Calu3 (cell line): ENCODE results near the gene LAMA5. TPM values are rescaled to one million over a fixed set of nuclear protein-coding genes. Genes with fewer than 3 reads are reported as not detected.

Experiments used
- BruUV-seq: library from RNA; stranded (reverse); fragments of 400-500 nt; replicated peaks from 2 replicates; lab custom pipeline; 2021; lab: Mats Ljungman, UMichigan
- CTCF ChIA-PET: fragments of 300-600 bp; sonication (Branson Sonifier 250); formaldehyde crosslinking; loops from one replicate; lab custom pipeline; 2022; ENCODE audit warnings: antibody characterized with exemption; lab: Charles Lee
- DNase-seq: peaks from one replicate; pipeline ENCODE4 v3.0.0; 2022
- H3K27ac Mint-ChIP-seq: one replicate; pipeline ENCODE4 v1.8.0; 2022; ENCODE audit warnings: mixed read lengths; ENCODE audit not compliant: unreplicated experiment
- H3K27me3 Mint-ChIP-seq: one replicate; pipeline ENCODE4 v1.8.0; 2022; ENCODE audit warnings: mixed read lengths; ENCODE audit not compliant: unreplicated experiment
- H3K36me3 Mint-ChIP-seq: one replicate; pipeline ENCODE4 v1.8.0; 2022; ENCODE audit warnings: mild to moderate bottlenecking, moderate library complexity, mixed read lengths; ENCODE audit not compliant: insufficient read depth, unreplicated experiment
- H3K4me1 Mint-ChIP-seq: one replicate; pipeline ENCODE4 v1.8.0; 2022; ENCODE audit warnings: mild to moderate bottlenecking, low read depth, mixed read lengths; ENCODE audit not compliant: unreplicated experiment
- H3K4me3 Mint-ChIP-seq: one replicate; pipeline ENCODE4 v1.8.0; 2022; ENCODE audit warnings: mild to moderate bottlenecking, low read depth, moderate library complexity, mixed read lengths; ENCODE audit not compliant: unreplicated experiment
- H3K9me3 Mint-ChIP-seq: one replicate; pipeline ENCODE4 v1.8.0; 2022; ENCODE audit warnings: low read depth, mixed read lengths; ENCODE audit not compliant: unreplicated experiment
- CTCF ChIP-seq: fragments of 200-600 bp; IDR thresholded peaks from one replicate; pipeline ENCODE4 v1.8.0; 2022; ENCODE audit warnings: antibody characterized with exemption; ENCODE audit not compliant: unreplicated experiment
- intact Hi-C: fragments of 100-400 bp; cut with micrococcal nuclease; formaldehyde crosslinking; loops from one replicate; pipeline ENCODE4 v1.10.0; 2022; ENCODE audit not compliant: unreplicated experiment
- total RNA-seq: library from RNA; stranded (reverse); gene quantifications from 2 replicates; pipeline ENCODE4 v1.2.3, GENCODE V29; 2022

LAMA5 gene
- total RNA-seq, 1 experiment from 2014 or later, result 763 TPM

- Mint-ChIP-seq H3K9me3 (no peaks in the 10 kb centered on the region), H3K4me1 (no peaks in the 10 kb centered on the region), H3K4me3 (no peak overlapping the region), H3K27me3 (no peaks in the 10 kb centered on the region), H3K36me3 (peaks cover 69% of the 10 kb centered on the region), H3K27ac (no peak overlapping the region)
- CTCF ChIA-PET, result no interaction called here
- intact Hi-C loops, result no loop called here
- no peak for TF ChIP-seq CTCF
- DNase-seq, result no peak
- BruUV-seq, result no TSS peak
Observed at GRCh38 chr20:62269871-62270270, 97.2 kb downstream of the LAMA5 start.

- Mint-ChIP-seq H3K9me3 (no peaks in the 10 kb centered on the region), H3K36me3 (peaks cover 69% of the 10 kb centered on the region), H3K27me3 (no peaks in the 10 kb centered on the region), H3K4me3 (no peak overlapping the region), H3K4me1 (no peaks in the 10 kb centered on the region), H3K27ac (no peak overlapping the region)
- BruUV-seq, result no TSS peak
- intact Hi-C loops, result no loop called here
- no peak for DNase-seq
- CTCF ChIA-PET, result no interaction called here
- TF ChIP-seq CTCF, result no peak
Observed at GRCh38 chr20:62269378-62269777, 97.7 kb downstream of the LAMA5 start.

GRCh38 chr20:62268228-62268900, 98.7 kb downstream of the LAMA5 start:
- BruUV-seq, result no TSS peak
- H3K36me3 Mint-ChIP-seq, result peaks cover 69% of the 10 kb centered on the region
- intact Hi-C loops, result no loop called here

GRCh38 chr20:62267543-62267942, 99.6 kb downstream of the LAMA5 start:
- DNase-seq, result no peak
- BruUV-seq, result no TSS peak
- intact Hi-C loops, result no loop called here
- CTCF ChIA-PET, result interaction anchor here (0.5 kb wide), 1 partner anchor 16 kb away, joined by 3 read pairs; no protein-coding TSS in a partner anchor
- no peaks in the 10 kb centered on the region for H3K27me3 Mint-ChIP-seq
- TF ChIP-seq CTCF, result no peak
- H3K4me3 Mint-ChIP-seq, result no peak overlapping the region
- H3K27ac Mint-ChIP-seq, result no peak overlapping the region
- H3K9me3 Mint-ChIP-seq, result no peaks in the 10 kb centered on the region
- peaks cover 69% of the 10 kb centered on the region for H3K36me3 Mint-ChIP-seq
- no peaks in the 10 kb centered on the region for H3K4me1 Mint-ChIP-seq

More at GRCh38 chr20:62268228-62268900, 98.7 kb downstream of the LAMA5 start:
- Mint-ChIP-seq H3K27me3 (no peaks in the 10 kb centered on the region), H3K4me3 (no peak overlapping the region), H3K4me1 (no peaks in the 10 kb centered on the region), H3K9me3 (no peaks in the 10 kb centered on the region), H3K27ac (no peak overlapping the region)
- TF ChIP-seq CTCF, result no peak
- DNase-seq, result no peak
- CTCF ChIA-PET, result interaction anchor here (0.5 kb wide), 1 partner anchor 17 kb away, joined by 3 read pairs; no protein-coding TSS in a partner anchor
